Activated CD4-positive, alpha-beta T cell treated with anti-CD3 and anti-CD28 coated beads for 36 hours (primary cell): Measurements from ENCODE around the gene GPX3. TPM values are rescaled to one million over a fixed set of nuclear protein-coding genes. Genes with fewer than 3 reads are reported as not detected.
A peak's percentile ranks its signal among the peaks of the same experiment; 100 is the strongest.

Source experiments
- ATAC-seq: fragments of 200-7000 bp; cut with Tn5 transposase; one replicate; pipeline ENCODE4 v1.10.0; 2021; ENCODE audit warnings: mild to moderate bottlenecking, moderate library complexity
- CTCF ChIA-PET: fragments of 350-600 bp; sonication (Branson Sonifier 250); formaldehyde crosslinking; loops from one replicate; lab custom pipeline; 2021; ENCODE audit warnings: antibody characterized with exemption; lab: Charles Lee
- POLR2A ChIA-PET: fragments of 350-600 bp; sonication (Branson Sonifier 250); formaldehyde crosslinking; loops from one replicate; lab custom pipeline; 2021; ENCODE audit warnings: antibody characterized with exemption, inconsistent platforms; lab: Charles Lee
- DNase-seq: peaks from one replicate; pipeline ENCODE4 v3.0.0-alpha.2; 2020
- H3K27ac Mint-ChIP-seq: one replicate; pipeline ENCODE4 v1.8.0; 2021; ENCODE audit warnings: mixed read lengths
- H3K27me3 Mint-ChIP-seq: one replicate; pipeline ENCODE4 v1.8.0; 2021; ENCODE audit warnings: mixed read lengths
- H3K36me3 Mint-ChIP-seq: one replicate; pipeline ENCODE4 v1.8.0; 2021; ENCODE audit warnings: low read depth, mixed read lengths
- H3K4me1 Mint-ChIP-seq: one replicate; pipeline ENCODE4 v1.8.0; 2021; ENCODE audit warnings: mixed read lengths
- H3K4me3 Mint-ChIP-seq: one replicate; pipeline ENCODE4 v1.8.0; 2021; ENCODE audit warnings: mild to moderate bottlenecking, moderate library complexity, mixed read lengths
- H3K9me3 Mint-ChIP-seq: one replicate; pipeline ENCODE4 v1.8.0; 2021; ENCODE audit warnings: low read depth, mixed read lengths
- intact Hi-C, 2 experiments: fragments of 100-400 bp; cut with DNase I in 1 of 2; cut with micrococcal nuclease in 1 of 2; formaldehyde crosslinking; loops; one replicate each; pipeline versions ENCODE4 v1.14.2 to v1.15.1; 2022 to 2024; cut with DNase I, micrococcal nuclease
- total RNA-seq, 2 experiments: library from RNA; stranded (reverse); gene quantifications; one replicate each; pipeline ENCODE4 v1.2.3, GENCODE V29; 2021

Gene GPX3
- total RNA-seq, 2 experiments from 2014 or later, result not detected

GRCh38 chr5:151077967-151078366 is 57.6 kb downstream of the GPX3 start:
- Mint-ChIP-seq H3K27ac (peak overlapping the region; percentile 87), H3K4me1 (peaks cover 67% of the 10 kb centered on the region), H3K27me3 (no peaks in the 10 kb centered on the region), H3K9me3 (peaks cover 2% of the 10 kb centered on the region), H3K4me3 (peak overlapping the region; percentile 79), H3K36me3 (peaks cover 78% of the 10 kb centered on the region)
- intact Hi-C loops, result loop anchor here (1.0 to 2.0 kb wide), 8 partner anchors 9 to 73 kb away; no protein-coding TSS in a partner anchor
- CTCF ChIA-PET, result interaction anchor here (0.7 to 1.9 kb wide), 14 partner anchors 8 to 137 kb away, joined by 3 to 11 read pairs (median 4); no protein-coding TSS in a partner anchor
- POLR2A ChIA-PET, result interaction anchor here (0.5 to 2.6 kb wide), 8 partner anchors 9 to 146 kb away, joined by 3 to 21 read pairs (median 4); partner anchors contain the start of gene CCDC69
- DNase-seq (peak; percentile 34), ATAC-seq (no peak)

Other genes with a start within 250 kb of the GPX3 start
- gene SMIM3, start 241.8 kb upstream of the GPX3 start, total RNA-seq, result 10 to 100 TPM; 16.8 to 16.9 TPM
- 1 to 10 TPM; 2.3 to 2.4 TPM for gene IRGM, start 174.1 kb upstream of the GPX3 start, total RNA-seq
- gene ZNF300, start 115.6 kb upstream of the GPX3 start, total RNA-seq, result 1 to 10 TPM; 2.4 TPM
- gene TNIP1, start 60.4 kb downstream of the GPX3 start, total RNA-seq, result 100 to 1,000 TPM; 351 to 408 TPM
- gene ANXA6, start 137.2 kb downstream of the GPX3 start, total RNA-seq, result 100 to 1,000 TPM; 322 to 332 TPM
- 10 to 100 TPM; 24.8 to 26.9 TPM for gene CCDC69, start 203.5 kb downstream of the GPX3 start, total RNA-seq
- gene GM2A, start 232.6 kb downstream of the GPX3 start, total RNA-seq, result 10 to 100 TPM; 17.2 to 19.3 TPM